ENCODE results near the gene WIZ. TPM values are rescaled to one million over a fixed set of nuclear protein-coding genes. Genes with fewer than 3 reads are reported as not detected.
A peak's percentile ranks its signal among the peaks of the same experiment; 100 is the strongest.
"Not testable (repeated sequence)": the region's sequence is repeated elsewhere in the genome, so short reads cannot be mapped to it uniquely, and the experiment has no call there.

WIZ gene
- total RNA-seq, 2 donors from 2014 or later: 22.4 to 44.2 TPM

DNA sequence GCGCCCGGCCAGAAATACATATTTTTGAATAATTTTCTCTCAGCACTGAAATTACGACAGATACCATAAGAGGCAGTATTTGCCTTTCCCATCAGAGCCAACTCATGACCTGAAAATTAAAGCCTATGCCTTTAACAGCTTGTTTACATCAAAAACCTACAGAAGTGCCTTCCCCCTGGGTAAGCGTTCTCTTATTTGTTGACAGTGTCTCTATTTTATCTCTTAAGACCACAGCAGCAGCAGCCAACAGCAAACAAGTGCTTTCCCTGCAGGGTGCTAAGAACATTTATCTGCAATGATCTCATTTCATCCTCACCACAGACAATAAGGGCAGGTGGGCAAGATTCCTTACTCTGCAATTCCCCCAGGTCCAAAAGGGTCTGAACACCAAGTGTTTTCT, 36.9 kb downstream of the WIZ start:
- Histone ChIP-seq H3K27me3 (no peaks in the 10 kb centered on the region), H3K4me3 (no peak overlapping the region), H3K9me3 (no peaks in the 10 kb centered on the region), H3K36me3 (peaks cover 24% of the 10 kb centered on the region), H3K27ac (peak overlapping the region; percentile 33 to 45), H3K4me1 (peaks cover 0 to 79% of the 10 kb centered on the region in 2 donors)
- no peak for DNase-seq (ENCODE audit: low spot score)
- TF ChIP-seq, protein P1, sequence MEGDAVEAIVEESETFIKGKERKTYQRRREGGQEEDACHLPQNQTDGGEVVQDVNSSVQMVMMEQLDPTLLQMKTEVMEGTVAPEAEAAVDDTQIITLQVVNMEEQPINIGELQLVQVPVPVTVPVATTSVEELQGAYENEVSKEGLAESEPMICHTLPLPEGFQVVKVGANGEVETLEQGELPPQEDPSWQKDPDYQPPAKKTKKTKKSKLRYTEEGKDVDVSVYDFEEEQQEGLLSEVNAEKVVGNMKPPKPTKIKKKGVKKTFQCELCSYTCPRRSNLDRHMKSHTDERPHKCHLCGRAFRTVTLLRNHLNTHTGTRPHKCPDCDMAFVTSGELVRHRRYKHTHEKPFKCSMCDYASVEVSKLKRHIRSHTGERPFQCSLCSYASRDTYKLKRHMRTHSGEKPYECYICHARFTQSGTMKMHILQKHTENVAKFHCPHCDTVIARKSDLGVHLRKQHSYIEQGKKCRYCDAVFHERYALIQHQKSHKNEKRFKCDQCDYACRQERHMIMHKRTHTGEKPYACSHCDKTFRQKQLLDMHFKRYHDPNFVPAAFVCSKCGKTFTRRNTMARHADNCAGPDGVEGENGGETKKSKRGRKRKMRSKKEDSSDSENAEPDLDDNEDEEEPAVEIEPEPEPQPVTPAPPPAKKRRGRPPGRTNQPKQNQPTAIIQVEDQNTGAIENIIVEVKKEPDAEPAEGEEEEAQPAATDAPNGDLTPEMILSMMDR (IDR thresholded peaks at IDR 0.05): no peak

DNA sequence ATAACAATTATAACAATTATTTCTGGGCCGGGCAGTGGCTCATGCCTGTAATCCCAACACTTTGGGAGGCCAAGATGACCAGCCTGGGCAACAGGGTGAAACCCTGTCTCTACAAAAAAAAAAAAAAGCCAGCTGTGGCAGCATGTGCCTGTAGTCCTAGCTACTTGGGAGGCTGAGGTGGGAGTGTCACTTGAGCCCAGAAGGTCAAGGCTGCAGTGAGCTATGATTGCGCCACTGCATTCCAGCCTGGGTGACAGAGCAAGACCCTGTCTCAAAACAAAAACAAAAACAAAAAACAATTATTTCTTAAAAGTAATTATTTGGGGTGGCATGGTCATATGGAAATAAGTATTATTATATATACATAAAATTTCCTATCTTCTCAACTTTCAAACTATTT, 38.4 kb downstream of the WIZ start:
- not testable (repeated sequence) for H3K9me3 ChIP-seq
- peak overlapping the region; percentile 33 to 45 for H3K27ac ChIP-seq
- H3K4me1 ChIP-seq: peaks cover 0 to 75% of the 10 kb centered on the region in 2 donors

DNA sequence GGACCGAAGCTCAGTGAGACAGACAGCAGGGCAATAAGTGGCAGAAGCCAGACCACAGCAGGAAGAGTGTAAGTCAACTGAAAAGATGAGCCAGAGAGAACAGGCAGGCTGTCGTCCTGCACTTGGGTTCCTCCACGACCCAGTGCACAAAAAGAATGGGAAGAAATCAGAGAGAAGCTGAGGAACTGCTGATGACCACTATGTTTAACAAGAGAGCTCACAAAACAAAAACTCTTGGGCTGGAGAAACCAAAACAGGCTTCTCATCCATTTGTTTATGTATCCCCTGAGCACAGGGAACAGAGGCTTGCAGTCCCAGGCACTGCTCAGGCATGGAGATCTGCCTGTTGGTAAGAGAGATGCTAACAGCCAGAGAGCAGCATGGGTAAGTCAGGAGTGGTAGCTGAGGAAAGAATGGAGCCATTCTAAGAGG, 45.0 kb downstream of the WIZ start:
- H3K4me1 ChIP-seq: peaks cover 0 to 76% of the 10 kb centered on the region in 2 donors
- H3K27ac ChIP-seq: peak overlapping the region; percentile 77 to 85
- no peak for DNase-seq (ENCODE audit: low spot score)
- TF ChIP-seq, protein P1 (IDR thresholded peaks at IDR 0.05): no peak
- no peak overlapping the region for H3K4me3 ChIP-seq
- H3K9me3 ChIP-seq: no peaks in the 10 kb centered on the region
- peaks cover 40% of the 10 kb centered on the region for H3K36me3 ChIP-seq
- no peaks in the 10 kb centered on the region for H3K27me3 ChIP-seq

More for the DNA sequence above, 38.4 kb downstream of the WIZ start:
- H3K27me3 ChIP-seq; DNase-seq (ENCODE audit: low spot score); H3K4me3 ChIP-seq: not testable (repeated sequence)
- peaks cover 24% of the 10 kb centered on the region for H3K36me3 ChIP-seq

DNA sequence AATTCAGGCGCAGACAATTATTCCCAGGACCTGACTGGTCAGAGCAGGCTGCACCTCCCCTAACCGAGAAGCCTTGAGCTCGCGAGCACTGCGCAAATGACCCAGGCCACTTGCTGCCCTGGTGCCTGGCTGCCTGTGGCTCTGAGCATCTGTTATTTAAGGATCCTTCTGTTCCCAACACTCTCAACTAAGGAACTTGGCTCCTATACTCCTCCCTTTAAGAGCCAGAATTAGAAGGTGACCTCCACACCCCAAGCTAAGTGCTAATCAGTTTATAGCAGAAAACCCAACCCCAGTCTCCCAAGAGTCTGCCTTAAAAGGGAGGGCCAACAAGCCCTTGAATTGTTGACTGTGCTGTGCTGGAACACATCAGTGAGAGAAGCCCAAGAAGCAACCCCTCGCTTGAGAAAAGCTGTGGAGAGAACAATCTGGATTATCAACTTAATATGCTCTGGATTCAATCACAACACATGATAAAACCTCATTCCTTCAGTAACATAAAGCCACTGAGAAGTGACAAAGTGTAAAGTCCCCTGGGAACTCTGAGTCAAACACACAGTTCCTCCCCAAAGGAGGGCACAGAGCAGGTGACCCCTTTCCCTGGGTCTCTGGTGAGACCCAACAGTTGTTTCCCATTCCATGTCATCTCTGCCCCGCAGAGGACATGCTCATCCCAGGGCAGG, 45.5 kb downstream of the WIZ start:
- H3K9me3 ChIP-seq: no peaks in the 10 kb centered on the region
- TF ChIP-seq, protein P1 (IDR thresholded peaks at IDR 0.05): no peak
- peaks cover 0 to 72% of the 10 kb centered on the region in 2 donors for H3K4me1 ChIP-seq
- no peak for DNase-seq (ENCODE audit: low spot score)
- H3K36me3 ChIP-seq: peaks cover 40% of the 10 kb centered on the region
- no peak overlapping the region for H3K4me3 ChIP-seq
- H3K27ac ChIP-seq: peak overlapping the region; percentile 77 to 85
- H3K27me3 ChIP-seq: no peaks in the 10 kb centered on the region

DNA sequence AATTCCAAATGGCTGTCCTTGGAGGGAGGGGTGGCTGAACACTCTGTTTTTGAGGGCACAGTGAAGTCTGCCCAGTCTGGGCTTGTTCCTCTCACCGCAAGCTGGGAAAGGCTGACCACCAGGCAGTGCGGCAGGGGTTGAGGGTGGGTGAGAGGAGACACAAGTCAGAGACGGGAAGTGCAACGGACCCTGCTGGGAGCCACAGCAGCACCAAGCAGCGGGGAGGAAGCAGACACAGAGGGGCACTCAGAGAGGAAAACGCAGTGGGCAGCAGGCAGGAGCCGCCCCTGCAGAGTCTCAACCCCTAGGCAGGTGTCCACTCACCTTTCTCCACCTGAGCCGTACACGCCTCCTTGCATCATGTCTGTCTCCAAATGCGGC, 46.6 kb downstream of the WIZ start:
- Histone ChIP-seq H3K9me3 (no peaks in the 10 kb centered on the region), H3K4me3 (peak overlapping the region in 1 of 2 donors; percentile 2), H3K36me3 (peaks cover 48% of the 10 kb centered on the region), H3K4me1 (peaks cover 0 to 69% of the 10 kb centered on the region in 2 donors), H3K27me3 (no peaks in the 10 kb centered on the region), H3K27ac (peak overlapping the region; percentile 77 to 85)
- DNase-seq (ENCODE audit: low spot score): no peak
- TF ChIP-seq, protein P1 (IDR thresholded peaks at IDR 0.05): no peak

DNA sequence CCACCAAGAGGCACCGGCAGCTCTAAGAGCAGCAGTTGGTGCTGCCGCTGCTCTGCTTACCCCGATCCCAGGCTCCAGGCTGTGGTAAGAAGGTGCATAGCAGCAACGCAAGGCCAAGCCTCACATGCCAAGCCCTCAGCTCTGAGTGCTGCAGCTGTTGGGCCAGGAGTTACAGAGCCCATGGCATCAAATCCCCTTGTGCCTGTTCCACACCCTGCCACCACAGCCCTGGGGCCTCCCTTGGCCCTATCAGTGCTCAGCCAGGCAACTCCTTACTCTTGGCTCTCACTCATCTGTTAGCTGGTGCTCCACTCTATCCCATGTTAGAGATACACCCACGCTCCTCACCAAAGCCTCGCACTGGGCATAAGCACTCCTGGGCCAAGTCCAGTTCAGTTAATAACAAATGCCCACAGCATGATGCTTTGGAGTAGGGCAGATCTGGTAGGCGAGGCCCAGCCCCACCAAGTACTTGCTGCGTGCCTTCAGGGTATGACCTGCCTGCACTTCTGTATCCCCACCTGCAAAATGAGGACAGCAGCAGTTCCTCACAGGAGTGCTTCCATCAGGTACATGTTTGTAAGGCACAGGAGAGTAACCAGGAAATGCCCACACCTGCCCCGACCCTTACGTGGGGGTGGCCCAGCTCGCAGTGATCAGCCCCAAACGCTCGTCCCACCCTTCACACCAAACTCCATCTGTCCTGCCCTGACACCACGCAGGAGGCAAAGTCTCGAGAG, 47.2 kb downstream of the WIZ start:
- Histone ChIP-seq H3K4me3 (no peak overlapping the region), H3K4me1 (peaks cover 0 to 69% of the 10 kb centered on the region in 2 donors), H3K36me3 (peaks cover 54% of the 10 kb centered on the region), H3K9me3 (no peaks in the 10 kb centered on the region), H3K27ac (peak overlapping the region; percentile 77 to 85), H3K27me3 (no peaks in the 10 kb centered on the region)
- TF ChIP-seq, protein P1 (IDR thresholded peaks at IDR 0.05): no peak
- no peak for DNase-seq (ENCODE audit: low spot score)

Measured in right atrium auricular region (tissue), 2 donors.